PC-9 (cell line): Measurements from ENCODE around the gene SLC37A2.

ENCODE experiments used
- CTCF ChIP-seq: fragments of 200-600 bp; sonication (generic); conservative IDR thresholded peaks from 2 replicates; pipeline ENCODE4 v1.6.1; 2017; ENCODE audit warnings: mixed run types, antibody characterized with exemption, mild to moderate bottlenecking, moderate library complexity
- EZH2 ChIP-seq: fragments of 200-600 bp; sonication (generic); IDR thresholded peaks from 2 replicates; pipeline ENCODE4 v1.8.0; 2017; ENCODE audit warnings: antibody characterized with exemption, low read depth

GRCh38 chr11:125074511-125075241, 11.6 kb downstream of the SLC37A2 start:
- TF ChIP-seq CTCF, result no peak
- TF ChIP-seq EZH2, result no peak
